Fibroblast of skin of left quadriceps (primary cell): ENCODE data around the gene ARID5B.

Source experiments
- DNase-seq, 2 experiments: peaks; one replicate each; pipeline ENCODE4 v3.0.0-alpha.2; 2013; ENCODE audit warnings: low read depth in 2 of 2

Gene ARID5B

GRCh38 chr10:61883371-61884025 is 18.0 kb upstream of the ARID5B start:
- no peak for DNase-seq

- DNase-seq: no peak
These were observed 13.7 kb upstream of the ARID5B start for GRCh38 chr10:61887772-61888171.

GRCh38 chr10:61888744-61889143 is 12.8 kb upstream of the ARID5B start:
- no peak for DNase-seq

GRCh38 chr10:61890430-61890829 is 11.1 kb upstream of the ARID5B start:
- DNase-seq: no peak

- DNase-seq: no peak
These were observed 10.6 kb upstream of the ARID5B start for GRCh38 chr10:61890881-61891409.

- DNase-seq: no peak
These were observed 9.5 kb upstream of the ARID5B start for GRCh38 chr10:61891906-61892585.

- DNase-seq: no peak
These were observed 8.5 kb upstream of the ARID5B start for GRCh38 chr10:61892961-61893360.

GRCh38 chr10:61894133-61894532 is 7.4 kb upstream of the ARID5B start:
- DNase-seq: no peak

- DNase-seq: no peak
These were observed 5.5 kb upstream of the ARID5B start for GRCh38 chr10:61895898-61896600.

- no peak for DNase-seq
These were observed 4.4 kb upstream of the ARID5B start for GRCh38 chr10:61896854-61897661.

GRCh38 chr10:61897671-61898434 is 3.6 kb upstream of the ARID5B start:
- DNase-seq: peak in 1 of 2 experiments; percentile 45

GRCh38 chr10:61898435-61898778 is 3.1 kb upstream of the ARID5B start:
- DNase-seq: no peak

- DNase-seq: peak; percentile 41 to 42
These were observed 2.4 kb upstream of the ARID5B start for GRCh38 chr10:61899069-61899531.

GRCh38 chr10:61899663-61899996 is 1.9 kb upstream of the ARID5B start:
- no peak for DNase-seq

GRCh38 chr10:61899997-61900828 is 1.3 kb upstream of the ARID5B start:
- peak; percentile 70 to 71 for DNase-seq

- no peak for DNase-seq
These were observed 438 bp downstream of the ARID5B start for GRCh38 chr10:61901829-61902444.

GRCh38 chr10:61902445-61903220 is 1.1 kb downstream of the ARID5B start:
- DNase-seq: peak; percentile 38 to 43

GRCh38 chr10:61903221-61903927 is 1.9 kb downstream of the ARID5B start:
- peak; percentile 44 to 46 for DNase-seq
